HG02763 (cell line): Measurements from ENCODE around the gene SCD5.

Experiments
- ATAC-seq: cut with Tn5 transposase; IDR thresholded peaks from one replicate; pipeline ENCODE4 v1.9.1; 2021; ENCODE audit warnings: mild to moderate bottlenecking, moderate library complexity; ENCODE audit not compliant: unreplicated experiment

Gene SCD5

DNA sequence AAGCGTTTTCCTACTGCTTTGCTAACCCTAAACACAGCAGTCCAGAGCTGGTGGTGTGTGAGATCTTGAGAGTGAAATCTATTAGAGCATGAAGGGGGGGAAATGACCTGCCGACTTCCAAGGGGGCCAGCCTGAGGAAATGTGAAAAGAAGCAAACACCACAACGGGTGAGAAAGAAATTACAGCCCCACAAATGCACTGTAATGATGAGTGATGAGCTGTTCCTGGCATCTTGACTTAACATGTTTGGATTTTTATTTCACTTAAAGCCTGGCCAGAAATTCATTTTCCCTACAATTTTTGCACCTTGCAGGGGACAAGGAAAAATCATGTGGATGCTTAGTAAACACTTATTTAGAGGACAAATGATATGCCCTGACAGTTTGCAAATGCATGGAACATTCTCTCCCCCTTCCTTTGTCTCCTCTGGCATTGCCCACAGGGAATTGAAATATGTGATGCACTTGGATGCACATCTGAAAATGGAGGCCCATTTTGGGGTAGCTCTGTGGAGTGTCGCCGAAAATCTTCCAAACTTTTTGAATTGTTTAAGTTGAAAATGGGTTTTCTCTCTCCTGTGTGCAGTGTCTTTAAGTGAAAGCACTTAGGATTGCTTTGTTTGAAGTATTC, 152.5 kb downstream of the SCD5 start:
- no peak for ATAC-seq

GRCh38 chr4:82644734-82645126, 153.9 kb downstream of the SCD5 start:
- no peak for ATAC-seq

DNA sequence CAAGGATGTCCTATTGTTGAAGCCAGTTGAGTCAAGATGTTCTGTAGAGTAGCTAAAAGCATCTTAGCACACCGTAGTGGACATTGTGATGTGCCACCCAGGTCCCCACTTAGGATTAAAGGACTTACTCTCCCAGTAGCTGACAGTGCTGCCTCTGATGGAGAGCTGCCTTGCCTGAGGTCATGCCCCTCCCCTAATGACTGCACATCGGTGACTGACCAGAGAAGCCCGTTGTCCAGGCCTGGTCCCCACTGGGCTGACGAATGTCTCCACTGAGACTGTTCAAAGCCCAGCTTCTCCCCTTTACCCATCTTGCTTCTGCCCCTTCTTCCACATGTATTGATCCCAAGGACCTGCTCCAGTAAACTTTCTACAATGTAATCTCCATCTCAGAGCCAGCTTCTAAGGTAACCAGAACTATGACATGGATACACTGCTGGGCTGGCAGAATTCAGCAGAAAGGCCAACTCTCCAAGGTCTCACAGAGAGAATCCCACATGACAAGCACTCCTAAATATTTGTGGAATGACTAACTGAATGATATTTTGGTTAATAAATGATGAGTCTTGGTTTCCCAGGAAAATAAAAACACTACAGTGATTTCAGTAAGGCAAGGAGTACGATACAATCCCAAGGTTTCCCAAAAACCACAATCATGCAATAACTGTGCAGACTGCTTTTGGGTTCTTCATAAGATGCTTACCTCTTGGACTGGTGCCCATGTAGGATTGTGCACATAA, 154.4 kb downstream of the SCD5 start:
- ATAC-seq, result no peak

- ATAC-seq, result no peak
Measured at GRCh38 chr4:82642331-82642730, 156.3 kb downstream of the SCD5 start.

GRCh38 chr4:82640540-82640939, 158.1 kb downstream of the SCD5 start:
- ATAC-seq, result no peak

GRCh38 chr4:82639971-82640370, 158.6 kb downstream of the SCD5 start:
- no peak for ATAC-seq

DNA sequence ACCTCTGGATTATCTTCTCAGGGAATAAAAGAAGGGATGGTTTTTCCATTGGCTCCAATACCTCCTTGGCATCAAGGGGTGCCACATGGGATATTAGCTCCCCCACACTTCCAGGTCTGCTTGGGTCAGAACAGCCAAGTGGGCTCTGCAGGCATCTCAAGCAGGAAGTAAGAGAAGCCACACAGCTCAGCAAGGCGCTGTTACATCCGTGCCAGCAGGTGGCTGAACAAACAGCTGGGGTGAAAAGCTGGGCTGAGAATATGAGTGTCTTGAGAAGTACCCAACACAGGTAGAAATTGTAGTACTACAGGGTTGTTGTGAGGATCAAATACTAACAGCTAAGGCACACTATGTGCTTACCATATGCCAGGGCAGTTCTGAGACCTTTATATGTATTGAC, 160.1 kb downstream of the SCD5 start:
- ATAC-seq, result no peak

DNA sequence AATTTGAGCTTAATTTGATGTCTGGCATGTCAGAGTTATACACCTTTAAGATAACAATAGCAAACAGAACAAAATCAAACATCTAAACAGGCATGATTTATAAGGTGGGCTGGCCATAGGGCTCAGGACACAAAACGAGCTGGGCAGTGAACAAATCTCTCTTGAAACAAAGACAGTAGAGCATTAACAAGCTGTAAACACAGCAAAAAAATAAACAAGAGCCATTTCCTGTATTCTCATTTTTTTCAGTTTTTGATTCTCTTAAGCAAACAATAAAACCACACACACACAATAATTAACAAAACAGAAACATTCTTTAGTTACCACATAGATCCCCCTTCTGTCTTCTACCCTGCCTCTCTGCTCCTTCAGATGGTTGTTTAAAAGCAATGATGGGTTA, 168.5 kb downstream of the SCD5 start:
- no peak for ATAC-seq

- no peak for ATAC-seq
Measured at GRCh38 chr4:82629238-82630000, 169.2 kb downstream of the SCD5 start.

DNA sequence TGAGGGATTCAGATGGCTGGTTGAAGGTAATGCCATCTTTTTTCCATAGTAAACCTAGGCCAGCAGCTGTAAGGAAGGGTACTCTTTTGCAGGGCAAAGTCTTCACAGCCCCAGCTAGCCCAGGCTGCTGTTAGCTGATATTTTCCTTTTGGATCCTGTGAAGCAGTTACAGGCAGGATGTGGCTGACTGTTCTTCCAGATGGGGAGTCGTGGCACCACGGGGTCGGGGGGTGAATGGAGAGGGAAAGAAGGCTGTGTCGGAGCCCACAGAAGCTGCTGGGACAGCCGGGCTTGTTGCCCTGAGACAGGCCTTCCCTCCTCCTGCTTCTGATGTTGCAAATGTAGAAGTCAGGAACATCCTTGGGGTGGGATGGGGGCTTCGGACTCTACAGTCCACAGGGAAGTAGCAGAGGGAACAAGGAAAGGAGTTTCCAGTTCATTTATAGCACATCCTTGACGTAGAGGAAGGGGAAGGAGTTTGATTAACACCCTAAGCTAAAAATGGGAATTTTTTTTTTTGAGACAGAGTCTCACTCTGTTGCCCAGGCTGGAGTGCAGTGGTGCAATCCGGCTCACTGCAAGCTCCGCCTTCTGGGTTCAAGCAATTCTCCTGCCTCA, 172.2 kb downstream of the SCD5 start:
- ATAC-seq, result no peak

GRCh38 chr4:82624819-82625218, 173.8 kb downstream of the SCD5 start:
- no peak for ATAC-seq

- no peak for ATAC-seq
Measured at GRCh38 chr4:82623121-82623683, 175.4 kb downstream of the SCD5 start.

- no peak for ATAC-seq
Measured at GRCh38 chr4:82621251-82621650, 177.3 kb downstream of the SCD5 start.

DNA sequence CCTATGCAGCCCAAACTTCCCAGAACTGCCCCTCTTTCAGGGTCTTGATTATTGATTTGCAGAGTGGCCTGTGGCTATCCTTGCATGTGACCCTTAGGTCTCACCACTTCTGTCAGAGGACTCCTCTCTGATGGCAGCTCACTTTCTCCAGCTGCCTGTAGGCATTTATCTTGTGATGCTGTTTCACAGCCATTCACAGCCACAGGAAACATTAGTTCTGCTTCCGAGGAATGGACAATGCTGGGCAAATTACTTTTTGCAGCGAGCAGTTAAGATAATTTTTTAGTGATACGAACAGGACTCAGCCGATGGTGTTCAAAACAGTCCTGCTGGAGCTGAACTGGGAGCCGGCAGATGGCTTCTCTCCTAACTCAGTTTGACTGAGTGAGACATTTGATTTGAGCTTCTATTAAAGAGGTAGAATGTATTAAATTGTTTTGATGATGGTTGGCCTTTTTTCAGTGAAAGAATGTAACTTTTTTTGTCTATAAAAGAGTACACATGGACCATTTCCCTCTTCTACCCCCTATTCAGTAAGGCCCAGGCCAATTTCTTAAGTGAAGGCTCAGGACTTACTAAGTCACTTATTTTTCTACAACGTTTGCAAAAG, 178.4 kb downstream of the SCD5 start:
- ATAC-seq, result no peak

DNA sequence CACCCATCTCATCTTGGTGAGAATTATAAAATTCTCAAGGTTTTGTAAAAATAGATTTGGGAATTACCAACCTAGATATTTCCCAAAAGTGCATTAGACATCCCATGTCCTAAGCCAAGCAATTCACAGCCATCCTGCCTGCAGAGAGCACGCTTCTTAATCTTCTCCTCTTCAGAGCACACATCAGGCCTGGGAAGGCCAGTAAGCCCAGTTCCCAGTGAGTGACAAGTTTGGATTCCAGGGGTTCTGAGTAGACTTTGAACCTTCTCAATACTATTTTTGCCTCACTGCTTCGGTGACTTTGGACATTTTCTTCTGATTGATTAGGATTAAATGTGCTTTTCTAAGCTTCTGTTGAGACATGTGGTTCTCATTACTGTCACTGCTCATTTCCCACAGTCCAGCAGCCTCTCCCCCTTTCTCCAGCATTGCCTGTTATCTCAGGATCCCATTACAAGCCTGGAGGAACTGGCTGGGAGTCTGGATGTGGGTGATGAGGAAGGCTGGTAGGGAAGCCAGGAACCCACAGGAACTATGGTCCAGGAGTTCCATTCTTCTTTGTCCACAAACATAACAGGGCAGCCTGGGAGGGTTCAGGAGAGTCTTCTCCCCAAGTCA, 180.4 kb downstream of the SCD5 start:
- no peak for ATAC-seq

DNA sequence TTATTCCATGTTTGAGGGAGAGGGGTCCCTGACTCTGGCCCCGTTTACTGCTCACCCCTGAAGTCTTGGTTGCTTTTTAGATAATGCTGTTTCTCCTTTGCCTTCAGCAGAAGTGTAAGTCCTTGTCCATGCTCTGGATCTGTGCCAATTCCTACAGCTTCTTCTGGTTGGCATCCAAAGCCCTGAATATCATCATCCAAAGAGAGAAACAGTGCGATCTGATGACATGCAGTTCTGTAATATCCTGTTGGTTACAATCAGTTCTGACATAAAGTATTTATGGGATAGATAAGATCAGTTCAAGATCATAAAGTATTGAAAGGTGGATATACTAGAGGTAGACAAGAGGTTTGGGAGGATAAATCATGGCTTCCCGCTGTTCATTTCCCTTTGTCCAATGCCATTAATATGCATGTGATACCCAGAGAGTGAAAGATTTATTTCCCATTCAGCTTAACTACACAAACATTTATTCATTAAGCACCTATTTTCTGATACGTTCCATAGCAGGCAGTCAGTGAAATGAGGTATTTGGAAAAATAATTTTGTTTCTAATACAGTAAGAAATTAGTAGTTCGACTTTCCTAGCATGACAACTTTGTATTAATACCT, 183.7 kb downstream of the SCD5 start:
- no peak for ATAC-seq

- no peak for ATAC-seq
Measured at GRCh38 chr4:82613121-82613520, 185.5 kb downstream of the SCD5 start.

DNA sequence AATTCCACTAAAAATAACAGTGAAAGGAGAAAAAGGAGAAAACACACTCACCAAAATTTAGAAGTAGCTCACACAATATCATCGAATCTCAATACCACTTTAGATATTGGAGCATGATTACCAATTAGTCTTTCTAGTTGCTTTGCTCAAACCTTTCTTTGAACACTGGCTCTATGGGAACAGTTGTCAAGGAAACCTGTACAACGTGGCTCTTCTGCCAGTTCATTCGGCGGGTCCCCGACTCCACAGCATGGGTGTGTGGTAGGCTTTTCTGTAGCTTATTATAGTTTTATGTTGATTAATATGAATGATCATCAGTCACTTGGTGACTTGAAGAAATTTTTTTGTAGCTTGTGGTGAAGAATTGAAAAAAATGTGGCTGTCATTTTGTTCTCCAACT, 186.6 kb downstream of the SCD5 start:
- ATAC-seq, result no peak

DNA sequence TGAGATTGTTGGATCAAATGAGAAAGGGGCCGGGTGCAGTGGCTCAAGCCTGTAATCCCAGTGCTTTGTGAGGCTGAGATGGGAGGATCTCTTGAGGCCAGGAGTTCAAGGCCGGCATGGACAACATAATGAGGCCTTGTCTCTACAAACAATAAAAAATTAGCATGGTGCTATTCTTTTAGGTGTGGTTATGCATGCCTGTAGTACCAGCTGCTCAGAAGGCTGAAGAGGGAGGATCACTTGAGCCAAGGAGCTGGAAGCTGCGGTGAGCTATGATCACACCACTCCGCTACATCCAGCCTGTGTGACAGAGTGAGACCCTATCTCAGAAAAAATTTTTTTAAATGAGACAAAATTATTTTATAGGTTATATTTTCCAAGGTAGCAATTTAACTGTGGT, 187.1 kb downstream of the SCD5 start:
- no peak for ATAC-seq

- no peak for ATAC-seq
Measured at GRCh38 chr4:82610041-82610440, 188.6 kb downstream of the SCD5 start.
